Neutrophil (primary cell): ENCODE measurements around the gene DIS3L2.

Experiments
- H3K27ac ChIP-seq: fragments of 200-600 bp; sonication (generic); 2 replicates; pipeline ENCODE4 v1.5.1; 2016; ENCODE audit warnings: mild to moderate bottlenecking, moderate library complexity
- H3K27me3 ChIP-seq: fragments of 200-600 bp; sonication (generic); 2 replicates; pipeline ENCODE4 v1.6.0; 2016; ENCODE audit warnings: mild to moderate bottlenecking
- H3K36me3 ChIP-seq: fragments of 200-600 bp; sonication (generic); 2 replicates; pipeline ENCODE4 v1.5.1; 2017
- H3K4me1 ChIP-seq, 2 experiments: fragments of 200-600 bp in 1 of 2; sonication (generic) in 1 of 2; 1 replicate in 1 of 2; 2 replicates in 1 of 2; pipeline versions ENCODE4 v1.5.1 to v1.6.1; 2013 to 2016; ENCODE audit warnings: low read depth in 1 of 2, low read length in 1 of 2, mild to moderate bottlenecking in 1 of 2, moderate library complexity in 1 of 2; ENCODE audit not compliant: control insufficient read depth in 1 of 2, insufficient read depth in 1 of 2
- H3K4me3 ChIP-seq, 2 experiments: fragments of 200-600 bp in 1 of 2; sonication (generic) in 1 of 2; 1 replicate in 1 of 2; 2 replicates in 1 of 2; pipeline ENCODE4 v1.5.1; 2013 to 2016; ENCODE audit warnings: low read depth in 1 of 2, low read length in 1 of 2, mild to moderate bottlenecking in 1 of 2, moderate library complexity in 1 of 2
- H3K9me3 ChIP-seq: fragments of 200-600 bp; sonication (generic); 2 replicates; pipeline ENCODE4 v1.5.1; 2016
- TF ChIP-seq, protein P1 (sequence below): fragments of 200-600 bp; sonication (generic); IDR thresholded peaks from 2 replicates; pipeline ENCODE4 v1.5.1; 2016; ENCODE audit warnings: antibody characterized with exemption

Gene DIS3L2

DNA sequence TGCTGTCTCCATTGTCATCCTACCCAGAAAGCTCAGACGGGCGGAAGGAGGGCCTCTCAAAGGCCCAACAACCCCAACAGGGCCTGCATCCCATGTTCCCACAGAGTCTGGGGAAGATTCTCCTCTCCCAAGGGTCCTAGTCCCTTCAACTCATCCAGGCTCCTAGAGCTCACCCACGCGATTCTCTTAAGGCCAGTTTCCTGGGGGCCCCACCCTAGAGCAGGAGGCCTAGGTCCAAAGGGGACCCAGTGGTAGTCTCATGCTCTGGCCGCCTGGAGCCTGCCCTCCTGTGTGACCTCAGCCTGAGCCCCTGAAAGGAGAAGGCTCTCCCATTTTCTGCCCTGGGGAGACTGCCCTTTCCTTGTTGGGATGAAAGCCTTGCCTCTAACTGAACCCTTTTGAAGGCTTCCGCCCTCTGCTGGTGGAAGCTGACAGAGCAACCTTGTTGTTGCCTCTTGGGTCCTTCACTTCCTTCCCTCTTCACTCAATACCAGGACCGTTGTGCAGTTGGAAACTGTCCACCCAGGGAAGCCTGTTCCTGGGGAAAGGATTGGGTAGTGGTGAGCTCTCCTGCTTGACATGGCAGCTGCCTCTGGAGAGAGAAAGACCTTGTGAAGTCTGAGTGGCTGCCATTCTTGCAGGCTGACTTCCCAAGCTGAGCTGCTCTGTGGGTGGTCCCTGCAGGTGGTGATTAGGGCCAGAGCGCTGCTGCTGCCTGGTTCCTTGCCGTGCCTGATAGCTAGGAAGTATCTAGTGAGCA is 331.1 kb downstream of the DIS3L2 start:
- Histone ChIP-seq H3K36me3 (no peaks in the 10 kb centered on the region), H3K4me1 (peaks cover 15 to 19% of the 10 kb centered on the region in 2 experiments), H3K4me3 (no peak overlapping the region), H3K9me3 (no peaks in the 10 kb centered on the region), H3K27me3 (no peaks in the 10 kb centered on the region), H3K27ac (peak overlapping the region; percentile 80)
- TF ChIP-seq, protein P1, sequence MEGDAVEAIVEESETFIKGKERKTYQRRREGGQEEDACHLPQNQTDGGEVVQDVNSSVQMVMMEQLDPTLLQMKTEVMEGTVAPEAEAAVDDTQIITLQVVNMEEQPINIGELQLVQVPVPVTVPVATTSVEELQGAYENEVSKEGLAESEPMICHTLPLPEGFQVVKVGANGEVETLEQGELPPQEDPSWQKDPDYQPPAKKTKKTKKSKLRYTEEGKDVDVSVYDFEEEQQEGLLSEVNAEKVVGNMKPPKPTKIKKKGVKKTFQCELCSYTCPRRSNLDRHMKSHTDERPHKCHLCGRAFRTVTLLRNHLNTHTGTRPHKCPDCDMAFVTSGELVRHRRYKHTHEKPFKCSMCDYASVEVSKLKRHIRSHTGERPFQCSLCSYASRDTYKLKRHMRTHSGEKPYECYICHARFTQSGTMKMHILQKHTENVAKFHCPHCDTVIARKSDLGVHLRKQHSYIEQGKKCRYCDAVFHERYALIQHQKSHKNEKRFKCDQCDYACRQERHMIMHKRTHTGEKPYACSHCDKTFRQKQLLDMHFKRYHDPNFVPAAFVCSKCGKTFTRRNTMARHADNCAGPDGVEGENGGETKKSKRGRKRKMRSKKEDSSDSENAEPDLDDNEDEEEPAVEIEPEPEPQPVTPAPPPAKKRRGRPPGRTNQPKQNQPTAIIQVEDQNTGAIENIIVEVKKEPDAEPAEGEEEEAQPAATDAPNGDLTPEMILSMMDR, result peak; percentile 92

DNA sequence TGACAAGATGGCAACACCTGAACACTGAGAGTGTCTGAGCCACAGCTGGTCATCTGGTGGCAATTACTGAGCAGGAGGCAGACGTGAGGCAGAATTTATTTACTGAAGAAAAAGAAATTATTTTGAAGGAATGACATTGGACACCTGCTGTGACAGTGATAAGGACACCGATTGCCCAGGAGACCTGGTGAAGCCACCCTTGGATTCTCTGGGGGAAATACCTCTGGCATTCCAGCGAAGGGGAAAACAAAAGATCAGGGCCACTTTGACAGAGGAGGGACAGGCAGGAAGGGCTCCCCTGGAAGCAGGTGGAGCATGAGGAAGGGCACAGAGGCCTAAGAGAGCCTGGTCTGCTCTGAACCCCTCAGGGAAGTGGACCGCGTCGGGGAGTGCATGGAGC is 331.7 kb downstream of the DIS3L2 start:
- Histone ChIP-seq H3K4me1 (peaks cover 15 to 19% of the 10 kb centered on the region in 2 experiments), H3K27me3 (no peaks in the 10 kb centered on the region), H3K36me3 (no peaks in the 10 kb centered on the region), H3K27ac (peak overlapping the region; percentile 80), H3K9me3 (no peaks in the 10 kb centered on the region), H3K4me3 (no peak overlapping the region)
- TF ChIP-seq, protein P1, result no peak

DNA sequence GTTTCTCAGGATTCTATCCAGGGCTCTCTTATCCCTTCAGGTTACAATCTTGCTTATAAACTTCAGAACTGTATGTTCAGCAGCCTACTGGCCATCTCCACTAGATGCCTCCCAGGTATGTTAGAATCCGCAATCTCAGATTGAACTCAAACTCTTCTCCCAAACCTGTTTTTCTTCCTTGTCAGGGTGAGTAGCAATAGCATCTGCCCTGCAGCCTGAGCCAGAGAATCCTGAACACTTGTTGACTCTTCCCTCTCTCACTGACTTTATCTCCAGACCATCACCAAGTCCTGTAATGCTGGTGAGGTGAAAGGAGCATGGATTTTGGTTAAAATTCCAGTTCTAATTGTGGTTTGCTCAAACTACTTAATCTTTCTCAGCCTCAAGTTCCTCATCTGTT is 334.5 kb downstream of the DIS3L2 start:
- Histone ChIP-seq H3K36me3 (no peaks in the 10 kb centered on the region), H3K27ac (no peak overlapping the region), H3K27me3 (no peaks in the 10 kb centered on the region), H3K4me1 (peaks cover 23 to 26% of the 10 kb centered on the region in 2 experiments), H3K4me3 (no peak overlapping the region), H3K9me3 (no peaks in the 10 kb centered on the region)
- TF ChIP-seq, protein P1, result no peak

DNA sequence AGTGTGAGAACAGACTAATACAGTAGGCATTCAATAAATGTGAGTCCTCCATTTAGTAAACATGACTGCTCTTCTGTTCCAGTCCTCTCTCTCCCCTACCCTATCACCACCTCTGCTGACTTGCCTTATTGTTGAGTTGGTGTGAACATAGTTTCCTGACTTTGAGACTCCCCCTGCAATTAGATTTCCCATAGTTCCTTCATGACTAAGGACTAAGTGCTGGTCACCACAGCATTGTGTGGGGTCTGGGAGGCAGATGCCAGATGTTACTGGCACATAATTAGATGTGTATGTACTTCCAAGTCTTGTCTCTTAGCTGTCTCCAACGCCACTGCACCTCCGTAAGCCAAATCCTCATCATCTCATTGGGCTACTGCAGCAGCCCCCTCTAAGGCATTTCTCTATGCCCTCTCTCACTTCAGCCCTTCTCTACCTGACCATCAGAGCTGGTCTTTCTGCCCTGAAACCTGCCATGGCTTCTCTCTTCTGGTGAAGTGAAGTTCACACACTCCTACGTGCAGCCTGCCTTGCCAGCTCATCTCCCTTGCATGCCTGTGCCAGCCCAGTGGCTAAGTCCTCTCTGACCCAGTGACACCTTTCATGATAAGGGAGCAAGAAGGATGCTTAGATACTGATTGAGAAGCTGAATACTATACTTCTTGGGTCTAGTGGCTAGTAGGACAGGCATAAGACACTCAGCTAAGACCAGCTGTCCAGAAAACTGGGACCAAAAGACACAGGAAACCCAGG is 335.4 kb downstream of the DIS3L2 start:
- Histone ChIP-seq H3K4me1 (peaks cover 23 to 26% of the 10 kb centered on the region in 2 experiments), H3K27ac (no peak overlapping the region), H3K36me3 (no peaks in the 10 kb centered on the region), H3K27me3 (no peaks in the 10 kb centered on the region), H3K9me3 (no peaks in the 10 kb centered on the region), H3K4me3 (no peak overlapping the region)
- TF ChIP-seq, protein P1, result no peak

DNA sequence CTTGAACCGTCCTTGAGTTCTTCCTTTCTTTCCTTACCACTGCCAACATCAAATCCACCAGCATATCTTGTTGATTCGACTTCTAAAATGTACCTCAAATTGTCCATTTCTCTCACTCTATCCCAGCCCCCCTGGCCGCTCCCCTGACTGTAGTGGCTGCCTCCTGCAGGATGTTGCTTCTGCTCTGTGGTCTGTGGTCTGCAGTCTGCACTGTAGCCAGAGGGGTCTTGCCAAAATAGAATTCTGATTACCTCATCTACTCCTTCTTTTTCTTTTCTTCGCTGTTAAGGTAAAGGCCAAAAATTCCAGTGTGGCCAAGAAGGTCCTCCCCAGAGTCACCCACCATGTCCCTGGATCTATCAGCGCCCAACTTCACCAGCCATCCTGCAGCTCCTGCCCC is 337.6 kb downstream of the DIS3L2 start:
- TF ChIP-seq, protein P1, result no peak
- Histone ChIP-seq H3K27ac (no peak overlapping the region), H3K36me3 (no peaks in the 10 kb centered on the region)

More for the DNA sequence above, 337.6 kb downstream of the DIS3L2 start:
- Histone ChIP-seq H3K4me1 (peaks cover 8% of the 10 kb centered on the region in 2 experiments), H3K27me3 (no peaks in the 10 kb centered on the region), H3K9me3 (no peaks in the 10 kb centered on the region), H3K4me3 (no peak overlapping the region)
